ENCODE results near the gene IPMK. TPM values are rescaled to one million over a fixed set of nuclear protein-coding genes. Genes with fewer than 3 reads are reported as not detected.

The IPMK gene
- total RNA-seq, 1 experiment from 2014 or later, result 7.2 TPM

GRCh38 chr10:58299580-58299979 lies 31.9 kb upstream of the IPMK start:
- no peaks in the 10 kb centered on the region for H3K27me3 Mint-ChIP-seq (ENCODE audit: low read depth)
- H3K4me3 Mint-ChIP-seq, result no peak overlapping the region
- H3K36me3 Mint-ChIP-seq (ENCODE audit: insufficient read depth in 1 of 3, low read depth in 3 of 3), result no peaks in the 10 kb centered on the region
- no peaks in the 10 kb centered on the region for H3K9me3 Mint-ChIP-seq
- Histone ChIP-seq H3K4me1 (ENCODE audit: insufficient read depth, low read length) (no peaks in the 10 kb centered on the region; the same call in 1 of the 2 replicates), H3K18ac (ENCODE audit: insufficient read length, low read depth, low read length) (no peak overlapping the region), H4K8ac (replicated peaks; ENCODE audit: insufficient read length, low read depth, low read length) (no peak overlapping the region), H2BK20ac (ENCODE audit: low read depth, low read length, poor library complexity, severe bottlenecking) (no peak overlapping the region), H3K79me1 (ENCODE audit: insufficient read depth, low read depth, low read length, poor library complexity, severe bottlenecking) (no peaks in the 10 kb centered on the region), H2BK15ac (ENCODE audit: low read depth, low read length) (no peak overlapping the region), H2AFZ (ENCODE audit: low read length) (no peak overlapping the region), H3K27ac (ENCODE audit: insufficient read length, low read depth, low read length) (no peak overlapping the region), H3K4me2 (ENCODE audit: insufficient read depth, insufficient read length, low read length) (no peak overlapping the region), H3K79me2 (ENCODE audit: insufficient read depth, low read length) (no peaks in the 10 kb centered on the region), H4K20me1 (ENCODE audit: control insufficient read depth, insufficient read depth, insufficient read length) (no peaks in the 10 kb centered on the region), H2BK120ac (ENCODE audit: low read depth, low read length, poor library complexity, severe bottlenecking) (no peak overlapping the region), H3K27me3 (ENCODE audit: insufficient read depth, low read length) (no peaks in the 10 kb centered on the region), H3K56ac (ENCODE audit: insufficient read length, low read depth, low read length) (no peak overlapping the region), H3K23me2 (ENCODE audit: insufficient read length, low read depth, low read length, poor library complexity, severe bottlenecking) (no peaks in the 10 kb centered on the region), H3K4ac (ENCODE audit: low read depth, low read length) (no peak overlapping the region), H2AK5ac (ENCODE audit: insufficient read length, low read length) (no peak overlapping the region), H3K9ac (ENCODE audit: extremely low read depth, insufficient read length, low read length) (no peak overlapping the region), H4K5ac (ENCODE audit: insufficient read length, low read depth, low read length) (no peak overlapping the region), H4K91ac (ENCODE audit: insufficient read length, low read depth, low read length) (no peak overlapping the region), H3K14ac (ENCODE audit: insufficient read depth, low read length) (no peak overlapping the region), H2BK12ac (ENCODE audit: insufficient read length, low read depth, low read length) (no peak overlapping the region), H3K23ac (ENCODE audit: insufficient read length, low read depth, low read length) (no peak overlapping the region), H3K9me3 (ENCODE audit: control insufficient read depth, low read depth, low read length) (no peaks in the 10 kb centered on the region), H2BK5ac (ENCODE audit: insufficient read length, low read length) (no peak overlapping the region), H3T11ph (ENCODE audit: low read length) (no peak overlapping the region)
- peaks cover 13 to 14% of the 10 kb centered on the region in 2 experiments for H3K4me1 Mint-ChIP-seq
- no peak overlapping the region for H3K27ac Mint-ChIP-seq
- no CpG with 5 or more reads among the region's 4 CpGs for WGBS (ENCODE audit: extremely low coverage, insufficient read length, low lambda C conversion rate)
- peak; percentile 52 for DNase-seq
- TF ChIP-seq CTCF (conservative IDR thresholded peaks at IDR 0.05), result peak; percentile 90
